ENCODE data around the gene AGBL1.

Gene AGBL1

GRCh38 chr15:86079508-86080266 is at the start of gene AGBL1:
AGBL1 (plus strand) TSS chr15:86079871.
- no peak for DNase-seq

GRCh38 chr15:86034904-86035303 is 44.8 kb upstream of the AGBL1 start:
- DNase-seq, result no peak

GRCh38 chr15:86036243-86036642 is 43.4 kb upstream of the AGBL1 start:
- DNase-seq, result no peak

GRCh38 chr15:86038491-86038890 is 41.2 kb upstream of the AGBL1 start:
- DNase-seq, result no peak

GRCh38 chr15:86040356-86041033 is 39.2 kb upstream of the AGBL1 start:
- DNase-seq, result no peak

DNA sequence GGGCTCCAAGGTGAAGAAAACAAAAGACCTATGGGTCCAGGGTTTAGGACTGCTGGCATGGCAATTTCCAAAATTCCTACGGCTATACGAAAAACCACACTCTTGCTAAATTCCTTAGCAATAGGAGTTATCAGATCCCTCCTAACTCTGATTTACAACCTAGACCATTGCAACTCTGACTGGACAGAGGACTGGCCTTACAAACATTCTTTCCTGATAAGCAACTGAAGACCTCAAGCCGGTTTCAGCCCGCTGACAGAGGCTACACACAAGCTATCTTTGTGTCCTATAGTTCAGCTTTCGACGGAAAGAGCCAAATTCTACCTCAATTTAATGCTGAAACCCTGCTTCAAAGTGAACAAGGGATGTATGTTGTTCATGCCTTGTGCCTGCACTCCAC is 38.3 kb upstream of the AGBL1 start:
- DNase-seq, result no peak

DNA sequence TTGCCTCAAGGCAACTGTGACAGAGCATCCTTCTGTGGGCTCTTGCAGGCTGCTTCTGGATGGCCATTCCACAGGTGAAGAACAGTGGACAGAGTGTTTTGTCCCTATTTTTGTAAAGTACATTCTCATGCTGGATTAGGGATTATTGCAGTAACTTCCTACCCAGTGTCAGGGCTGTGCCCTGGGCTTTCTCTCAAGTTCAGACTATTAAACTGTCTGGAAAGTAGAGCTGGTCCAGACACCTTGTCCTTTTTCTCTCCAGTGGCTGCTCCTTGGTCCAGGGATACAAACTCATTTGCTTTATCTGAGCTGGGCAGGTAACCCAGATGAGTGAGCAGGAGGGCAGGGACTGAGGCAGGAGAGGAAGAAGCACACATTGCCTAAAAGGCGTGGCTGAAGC is 37.4 kb upstream of the AGBL1 start:
- no peak for DNase-seq

DNA sequence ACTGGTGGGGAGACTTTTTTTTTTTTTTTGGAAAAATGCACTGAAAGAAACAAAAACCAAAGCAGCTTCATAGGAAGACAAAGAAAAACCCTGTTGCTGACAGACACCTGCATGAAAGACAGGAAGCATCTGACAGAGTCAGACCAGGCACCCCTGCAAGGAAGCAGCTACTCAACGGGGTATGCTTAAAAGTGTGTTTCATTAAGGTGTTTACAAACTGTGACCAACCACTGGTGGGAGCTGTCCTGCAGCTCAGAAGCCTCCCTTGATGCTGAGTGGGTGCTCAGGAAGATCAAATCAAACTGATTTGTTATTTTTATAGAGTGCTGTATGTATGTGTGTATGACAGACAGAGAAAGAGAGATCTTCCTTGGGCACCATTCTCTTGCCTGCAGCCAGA is 34.7 kb upstream of the AGBL1 start:
- DNase-seq, result peak; percentile 3

DNA sequence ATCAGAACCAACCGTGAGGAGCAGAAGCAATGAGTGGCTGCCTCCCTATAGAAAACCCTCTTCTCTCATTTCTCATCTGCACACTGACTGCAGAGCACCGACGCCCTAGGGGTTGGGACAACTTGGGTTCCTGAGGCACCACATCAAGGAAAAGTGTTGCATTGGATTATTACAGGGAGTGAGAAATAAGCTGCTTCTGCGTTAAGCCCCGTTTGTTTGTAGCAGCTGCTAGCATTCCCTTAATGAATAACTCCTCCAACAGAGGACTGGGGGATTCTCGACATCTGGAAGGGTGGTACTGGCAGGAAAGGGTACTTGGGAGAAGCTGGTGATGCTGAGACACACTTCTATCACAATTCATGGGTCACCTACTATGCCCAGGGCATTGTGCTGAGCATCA is 25.3 kb upstream of the AGBL1 start:
- DNase-seq, result no peak

- no peak for DNase-seq
Measured at GRCh38 chr15:86055688-86056087, 24.0 kb upstream of the AGBL1 start.

GRCh38 chr15:86059851-86060250 is 19.8 kb upstream of the AGBL1 start:
- DNase-seq, result no peak

GRCh38 chr15:86060674-86061073 is 19.0 kb upstream of the AGBL1 start:
- no peak for DNase-seq

- DNase-seq, result no peak
Measured at GRCh38 chr15:86061581-86061980, 18.1 kb upstream of the AGBL1 start.

DNA sequence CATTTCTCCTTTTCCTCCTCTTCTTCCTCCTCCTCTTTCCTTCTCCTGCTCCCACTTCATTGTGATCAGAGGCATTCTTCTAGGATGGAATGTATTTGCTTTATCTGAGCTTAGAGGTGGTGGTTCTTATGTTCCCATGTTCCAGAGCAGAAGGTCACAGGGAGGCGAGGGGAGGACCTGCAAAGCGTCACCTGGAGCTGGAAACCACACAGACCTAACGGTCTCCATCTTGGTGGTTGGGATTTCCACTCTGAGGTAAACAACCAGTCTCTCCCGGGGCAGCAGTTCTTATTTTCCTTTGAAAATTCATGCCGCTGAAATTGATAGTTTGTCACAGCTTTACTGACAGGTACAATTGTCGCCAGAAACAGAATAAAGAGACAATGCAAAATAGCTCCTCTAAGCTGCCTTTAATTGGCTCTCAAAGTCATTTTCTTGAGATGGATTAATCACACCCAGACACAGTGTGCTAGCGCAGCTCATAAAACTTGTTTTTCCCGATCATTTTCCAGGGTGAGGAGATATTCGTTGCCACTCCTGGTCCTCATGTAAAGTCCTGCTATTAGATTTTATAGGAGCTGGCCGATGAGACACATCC is 16.9 kb upstream of the AGBL1 start:
- no peak for DNase-seq

GRCh38 chr15:86063356-86064095 is 16.1 kb upstream of the AGBL1 start:
- DNase-seq, result no peak

- DNase-seq, result no peak
Measured at GRCh38 chr15:86064326-86064725, 15.3 kb upstream of the AGBL1 start.

GRCh38 chr15:86066174-86066834 is 13.4 kb upstream of the AGBL1 start:
- no peak for DNase-seq

GRCh38 chr15:86073281-86073680 is 6.4 kb upstream of the AGBL1 start:
- DNase-seq, result no peak

GRCh38 chr15:86076468-86076867 is 3.2 kb upstream of the AGBL1 start:
- no peak for DNase-seq

DNA sequence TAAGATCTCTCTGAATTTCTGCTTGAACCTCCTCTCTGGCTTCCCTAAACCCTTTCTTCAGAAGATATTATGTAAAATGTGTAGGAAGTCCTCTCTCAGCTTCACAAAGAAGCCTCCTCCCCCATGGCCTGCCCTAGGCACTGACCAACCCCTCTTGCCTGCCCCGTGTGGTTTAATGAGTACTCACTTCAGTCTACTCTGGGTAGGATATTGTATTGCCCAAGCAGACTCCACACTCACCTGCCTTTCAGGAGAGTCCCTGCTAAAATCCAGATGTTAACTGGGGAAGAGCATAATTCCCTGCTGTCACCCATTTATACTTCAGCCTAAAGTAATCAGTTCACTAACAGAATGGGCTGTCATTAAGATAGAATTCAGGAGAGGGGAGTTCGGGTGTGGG is 2.6 kb upstream of the AGBL1 start:
- no peak for DNase-seq

- DNase-seq, result no peak
Measured at GRCh38 chr15:86080302-86080701, 631 bp downstream of the AGBL1 start.

DNA sequence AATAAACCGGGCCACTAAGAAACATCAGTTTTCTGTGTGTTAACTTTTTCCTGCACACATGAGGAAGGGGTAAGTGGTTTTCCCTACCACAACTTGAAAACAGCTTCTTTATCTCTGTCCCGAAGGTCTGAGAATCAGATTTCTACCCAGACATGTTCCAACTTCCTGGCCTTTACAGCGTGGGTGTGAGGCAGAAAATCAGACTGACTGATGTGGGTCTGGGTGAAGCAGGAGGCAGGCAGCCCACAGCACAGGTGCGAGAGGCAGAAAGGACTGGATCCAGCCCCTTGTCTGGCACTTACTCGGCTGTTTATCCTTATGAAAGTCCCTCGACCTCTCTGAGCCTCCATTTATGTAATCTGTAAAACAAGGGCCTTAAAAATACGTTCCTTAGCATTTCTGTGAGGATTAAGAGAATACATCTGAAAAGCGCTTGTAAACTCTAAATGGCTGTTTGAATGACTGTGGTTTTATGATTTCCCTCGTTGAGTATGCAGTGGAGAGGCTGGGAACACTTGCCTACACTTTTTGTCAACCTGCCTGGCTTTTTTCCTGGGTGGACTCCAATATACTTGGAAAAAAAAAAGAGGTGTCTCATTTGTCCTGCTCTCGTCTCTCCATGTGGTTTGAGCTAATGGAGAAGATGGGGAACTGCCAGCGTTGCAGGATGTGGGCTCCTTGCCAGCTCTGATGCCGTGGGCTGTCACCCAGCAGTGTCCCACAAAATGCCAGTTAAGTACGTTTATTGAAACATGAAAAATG is 3.1 kb downstream of the AGBL1 start:
- DNase-seq, result peak; percentile 19
